Epithelial cell of esophagus (primary cell): ENCODE results near the gene CNIH4.
"Not testable (repeated sequence)": the region's sequence is repeated elsewhere in the genome, so short reads cannot be mapped to it uniquely, and the experiment has no call there.

Experiments
- DNase-seq: peaks from one replicate; pipeline ENCODE4 v3.0.0; 2010; ENCODE audit warnings: low read depth
- H3K4me3 ChIP-seq: 2 replicates; pipeline ENCODE4 v1.5.1; 2011; ENCODE audit warnings: mild to moderate bottlenecking, low read length, control low read depth
- TF ChIP-seq, protein P1 (sequence below): IDR thresholded peaks from 2 replicates; pipeline ENCODE4 v1.5.1; 2011; ENCODE audit warnings: low read depth, mild to moderate bottlenecking, low read length, control low read depth, inconsistent platforms; ENCODE audit not compliant: insufficient read depth; ENCODE audit errors: missing control alignments

The CNIH4 gene

DNA sequence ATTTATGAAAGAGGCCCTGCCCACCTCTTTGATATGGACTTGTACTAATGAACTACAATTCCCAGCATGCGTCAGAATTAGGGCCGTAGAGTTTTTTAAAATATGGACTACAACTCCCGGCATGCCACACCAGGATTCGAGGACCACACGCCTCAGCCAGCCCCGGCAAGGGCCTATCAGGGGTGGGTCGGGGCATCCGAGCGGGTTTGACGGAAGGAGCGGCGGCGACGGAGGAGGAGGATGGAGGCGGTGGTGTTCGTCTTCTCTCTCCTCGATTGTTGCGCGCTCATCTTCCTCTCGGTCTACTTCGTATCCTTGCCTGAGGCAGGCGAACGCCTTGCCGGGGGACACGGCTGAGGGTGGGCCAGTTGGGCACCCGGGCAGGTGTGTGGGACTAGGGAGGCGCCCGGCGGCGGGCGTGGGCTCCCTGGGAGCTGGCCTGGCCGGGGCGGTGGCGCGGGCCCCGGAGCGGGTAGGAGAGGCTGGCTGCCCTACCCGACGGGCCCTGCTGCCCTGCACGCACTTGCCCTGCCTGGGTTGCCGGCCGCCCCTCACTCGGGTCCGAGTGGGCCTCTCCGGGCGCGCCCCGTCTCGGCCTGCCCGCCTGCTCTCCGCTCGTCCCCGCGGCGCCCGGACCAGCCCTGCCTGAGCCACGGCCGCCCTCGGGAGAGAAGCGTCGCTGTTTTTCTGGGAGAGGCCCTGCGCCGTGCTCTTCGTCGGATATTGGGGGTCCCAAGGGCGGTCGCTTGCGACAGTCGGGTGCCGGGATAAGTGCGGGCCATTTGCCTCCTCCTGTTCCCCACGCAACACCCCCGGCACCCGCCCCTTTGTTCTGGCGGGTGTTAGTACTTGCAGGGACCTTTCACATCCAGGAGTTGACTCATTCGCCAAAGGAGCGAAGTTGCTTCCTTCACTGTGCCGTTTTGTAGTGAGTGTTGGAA, at the start of gene CNIH4:
Gene CNIH4 (plus strand): TSS at position 195 of the 941 bp plus-strand sequence. CDS start 46 bp downstream, at position 241.
- peak within 1 kb of the TSS; percentile 76 for H3K4me3 ChIP-seq
- DNase-seq = peak; percentile 97
- TF ChIP-seq, protein P1, sequence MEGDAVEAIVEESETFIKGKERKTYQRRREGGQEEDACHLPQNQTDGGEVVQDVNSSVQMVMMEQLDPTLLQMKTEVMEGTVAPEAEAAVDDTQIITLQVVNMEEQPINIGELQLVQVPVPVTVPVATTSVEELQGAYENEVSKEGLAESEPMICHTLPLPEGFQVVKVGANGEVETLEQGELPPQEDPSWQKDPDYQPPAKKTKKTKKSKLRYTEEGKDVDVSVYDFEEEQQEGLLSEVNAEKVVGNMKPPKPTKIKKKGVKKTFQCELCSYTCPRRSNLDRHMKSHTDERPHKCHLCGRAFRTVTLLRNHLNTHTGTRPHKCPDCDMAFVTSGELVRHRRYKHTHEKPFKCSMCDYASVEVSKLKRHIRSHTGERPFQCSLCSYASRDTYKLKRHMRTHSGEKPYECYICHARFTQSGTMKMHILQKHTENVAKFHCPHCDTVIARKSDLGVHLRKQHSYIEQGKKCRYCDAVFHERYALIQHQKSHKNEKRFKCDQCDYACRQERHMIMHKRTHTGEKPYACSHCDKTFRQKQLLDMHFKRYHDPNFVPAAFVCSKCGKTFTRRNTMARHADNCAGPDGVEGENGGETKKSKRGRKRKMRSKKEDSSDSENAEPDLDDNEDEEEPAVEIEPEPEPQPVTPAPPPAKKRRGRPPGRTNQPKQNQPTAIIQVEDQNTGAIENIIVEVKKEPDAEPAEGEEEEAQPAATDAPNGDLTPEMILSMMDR = no peak

DNA sequence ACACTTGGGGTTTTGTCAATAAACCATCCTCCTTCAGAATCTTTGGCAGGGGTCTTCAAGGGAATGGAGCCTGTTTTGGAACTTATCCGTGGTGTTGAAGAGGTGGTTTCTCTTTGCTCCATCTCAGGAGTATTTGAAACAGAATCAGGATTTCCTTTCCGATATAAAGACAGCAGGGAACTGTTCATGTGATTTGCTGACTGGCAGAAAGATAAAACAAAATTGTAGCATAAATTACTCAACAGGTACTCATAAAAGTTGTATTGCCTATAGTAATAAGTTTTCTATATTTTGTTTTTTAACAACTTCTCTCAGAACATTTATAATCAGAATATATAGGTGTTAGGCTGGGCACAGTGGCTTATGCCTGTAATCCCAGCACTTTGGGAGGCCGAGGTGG, 48.6 kb upstream of the CNIH4 start:
- TF ChIP-seq, protein P1 = no peak
- no peak overlapping the region for H3K4me3 ChIP-seq
- no peak for DNase-seq

DNA sequence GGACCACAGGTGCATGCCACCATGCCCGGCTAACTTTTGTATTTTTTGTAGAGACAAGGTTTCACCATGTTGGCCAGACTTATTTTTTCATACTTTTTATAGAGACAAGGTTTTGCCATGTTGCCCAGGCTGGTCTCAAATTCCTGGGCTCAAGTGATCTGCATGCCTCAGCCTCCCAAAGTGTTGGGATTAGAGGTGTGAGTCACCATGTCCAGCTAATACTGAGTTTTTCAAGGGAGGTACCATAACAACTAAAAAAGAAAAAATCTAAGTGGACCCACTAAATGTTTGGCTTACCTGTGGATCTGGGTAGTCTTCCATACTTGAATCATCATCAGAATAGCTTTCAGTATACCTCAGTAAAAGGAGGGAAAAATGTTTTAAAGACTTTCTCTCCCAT, 45.2 kb upstream of the CNIH4 start:
- DNase-seq = peak; percentile 48
- H3K4me3 ChIP-seq = not testable (repeated sequence)

DNA sequence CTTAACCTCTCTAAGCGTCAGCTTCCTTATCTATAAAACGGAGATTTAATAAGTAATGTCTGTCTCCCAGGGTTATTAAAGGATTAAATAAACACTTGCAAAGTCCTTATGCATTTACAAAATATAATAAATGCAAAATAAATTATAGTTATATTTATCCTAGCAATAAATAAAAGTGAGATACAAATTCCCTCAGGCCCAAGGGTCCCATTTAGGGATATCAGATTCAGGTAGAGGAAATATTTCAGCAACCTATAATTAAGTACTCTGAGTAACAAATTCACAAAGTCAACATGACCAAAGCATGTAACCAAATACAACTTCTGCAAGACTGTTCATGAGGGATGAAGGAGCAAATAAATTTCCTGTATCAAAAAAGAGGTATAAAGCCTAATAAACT, 44.7 kb upstream of the CNIH4 start:
- TF ChIP-seq, protein P1 = no peak
- H3K4me3 ChIP-seq = no peak overlapping the region
- DNase-seq = no peak

DNA sequence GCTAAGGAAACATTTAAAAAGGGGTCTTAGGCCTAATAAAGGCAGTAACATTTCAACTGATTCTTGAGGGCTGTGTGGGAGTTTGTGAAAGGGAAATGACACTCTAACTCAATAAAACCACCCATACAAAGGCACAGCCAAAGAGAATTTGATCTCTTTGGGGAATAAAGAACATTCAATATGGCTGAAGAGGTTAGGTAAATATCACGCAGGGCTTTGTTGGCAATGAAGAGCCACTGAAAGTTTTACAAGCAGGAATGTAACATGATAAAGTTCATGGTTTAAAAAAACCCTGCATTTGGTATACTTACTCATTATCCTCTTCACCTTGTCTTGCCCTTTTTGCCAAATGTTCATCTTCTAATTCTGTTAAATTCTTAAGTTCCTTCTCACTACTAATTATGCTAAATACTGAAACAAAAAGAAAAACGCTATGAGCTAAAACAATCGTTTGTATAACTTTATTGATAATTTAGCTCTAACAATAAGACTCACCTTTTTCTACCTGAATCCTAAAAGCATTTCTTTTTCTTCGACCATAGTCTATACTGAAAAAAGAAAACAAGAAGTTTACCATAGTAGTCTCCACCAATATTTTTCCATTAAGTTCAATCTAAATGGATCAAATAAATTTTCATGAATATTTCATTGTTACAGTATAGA, 39.2 kb upstream of the CNIH4 start:
- TF ChIP-seq, protein P1 = no peak
- no peak overlapping the region for H3K4me3 ChIP-seq
- no peak for DNase-seq

DNA sequence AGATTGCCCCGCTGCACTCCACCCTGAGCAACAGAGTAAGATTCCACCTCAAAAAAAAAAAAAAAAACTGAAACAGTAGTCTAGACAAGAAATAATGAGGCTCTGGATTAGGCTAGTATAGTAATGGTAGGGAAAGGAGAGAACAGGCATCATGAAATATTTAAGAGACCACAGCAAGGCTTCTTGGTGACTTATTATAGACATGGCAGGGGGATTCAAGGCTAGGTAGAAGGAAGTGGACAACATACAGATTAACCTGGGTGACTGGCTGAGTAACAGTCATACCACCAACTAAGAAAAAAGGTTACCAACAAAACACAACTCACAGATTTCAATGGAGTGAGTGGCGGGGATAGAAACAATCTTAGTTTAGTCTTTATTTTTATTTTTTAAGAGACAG, 35.0 kb upstream of the CNIH4 start:
- DNase-seq = no peak
- no peak overlapping the region for H3K4me3 ChIP-seq
- TF ChIP-seq, protein P1 = no peak

DNA sequence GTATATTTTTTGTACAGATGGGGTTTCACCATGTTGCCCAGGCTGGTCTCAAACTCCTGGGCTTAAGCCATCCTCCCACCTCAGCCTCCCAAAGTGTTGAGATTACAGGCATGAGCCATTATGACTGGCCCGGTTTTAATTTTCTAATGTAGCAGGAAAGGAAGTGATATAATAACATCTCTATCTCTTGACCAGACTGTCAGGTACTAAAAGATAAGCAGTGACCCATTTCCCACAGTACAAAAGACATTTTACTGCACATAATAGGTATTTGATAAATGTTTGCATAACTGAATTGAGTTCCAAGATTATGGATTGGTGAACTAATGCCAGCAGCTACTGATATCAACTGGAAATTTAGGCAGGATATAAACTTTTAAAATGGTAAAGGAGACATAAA, 30.7 kb upstream of the CNIH4 start:
- no peak for DNase-seq
- H3K4me3 ChIP-seq = no peak overlapping the region

More for the DNA sequence above, 30.7 kb upstream of the CNIH4 start:
- TF ChIP-seq, protein P1 = no peak
